GM04503 (cell line): ENCODE data around the gene SLC25A13.
"Not testable (repeated sequence)": the region's sequence is repeated elsewhere in the genome, so short reads cannot be mapped to it uniquely, and the experiment has no call there.

Experiments
- DNase-seq: peaks from one replicate; pipeline ENCODE4 v3.0.0-alpha.2; 2012; ENCODE audit warnings: low read depth

The SLC25A13 gene

GRCh38 chr7:96297446-96297845, 24.5 kb downstream of the SLC25A13 start:
- DNase-seq: not testable (repeated sequence)

GRCh38 chr7:96293911-96294310, 28.0 kb downstream of the SLC25A13 start:
- DNase-seq: not testable (repeated sequence)

- DNase-seq: no peak
Measured at GRCh38 chr7:96287559-96287958, 34.3 kb downstream of the SLC25A13 start.

- no peak for DNase-seq
Measured at GRCh38 chr7:96287132-96287531, 34.8 kb downstream of the SLC25A13 start.

- DNase-seq: no peak
Measured at GRCh38 chr7:96285579-96285978, 36.3 kb downstream of the SLC25A13 start.

GRCh38 chr7:96284835-96285234, 37.1 kb downstream of the SLC25A13 start:
- DNase-seq: no peak

- no peak for DNase-seq
Measured at GRCh38 chr7:96284240-96284639, 37.7 kb downstream of the SLC25A13 start.

- DNase-seq: no peak
Measured at GRCh38 chr7:96282835-96283234, 39.1 kb downstream of the SLC25A13 start.

- no peak for DNase-seq
Measured at GRCh38 chr7:96277921-96278320, 44.0 kb downstream of the SLC25A13 start.

GRCh38 chr7:96276019-96276418, 45.9 kb downstream of the SLC25A13 start:
- DNase-seq: no peak

GRCh38 chr7:96273716-96274115, 48.2 kb downstream of the SLC25A13 start:
- DNase-seq: peak; percentile 26

GRCh38 chr7:96269246-96269994, 52.5 kb downstream of the SLC25A13 start:
- DNase-seq: no peak

GRCh38 chr7:96266580-96266979, 55.3 kb downstream of the SLC25A13 start:
- no peak for DNase-seq

GRCh38 chr7:96266015-96266414, 55.9 kb downstream of the SLC25A13 start:
- no peak for DNase-seq

GRCh38 chr7:96253964-96254363, 67.9 kb downstream of the SLC25A13 start:
- DNase-seq: no peak

- no peak for DNase-seq
Measured at GRCh38 chr7:96253441-96253840, 68.5 kb downstream of the SLC25A13 start.

- DNase-seq: no peak
Measured at GRCh38 chr7:96250776-96251361, 71.0 kb downstream of the SLC25A13 start.

- DNase-seq: no peak
Measured at GRCh38 chr7:96248405-96248804, 73.5 kb downstream of the SLC25A13 start.

GRCh38 chr7:96246919-96247318, 75.0 kb downstream of the SLC25A13 start:
- no peak for DNase-seq

GRCh38 chr7:96244992-96245292, 77.0 kb downstream of the SLC25A13 start:
- DNase-seq: no peak

- no peak for DNase-seq
Measured at GRCh38 chr7:96244244-96244991, 77.5 kb downstream of the SLC25A13 start.

GRCh38 chr7:96243241-96243640, 78.7 kb downstream of the SLC25A13 start:
- DNase-seq: no peak

- no peak for DNase-seq
Measured at GRCh38 chr7:96241855-96242254, 80.0 kb downstream of the SLC25A13 start.
